A549 treated with CORT108297 at 1 μM for 4 hours (cell line): ENCODE data around the gene HEPACAM2. TPM values are rescaled to one million over a fixed set of nuclear protein-coding genes. Genes with fewer than 3 reads are reported as not detected.

Source experiments
- total RNA-seq: library from RNA; stranded (reverse); fragments of 200-300 nt; extraction: Qiagen RNA extraction; gene quantifications from 5 replicates; pipeline ENCODE4 v1.2.3, GENCODE V29; 2022

The HEPACAM2 gene
- total RNA-seq = not detected in 5 replicates

GRCh38 chr7:93226310-93226709, at the start of gene HEPACAM2:
HEPACAM2 (minus strand) TSS chr7:93226469.

GRCh38 chr7:93231799-93232672, 5.8 kb upstream of the HEPACAM2 start, which contains the start of gene VPS50:
VPS50 (plus strand) TSS chr7:93232366; CDS start chr7:93232468, 102 bp downstream.

GRCh38 chr7:93148144-93148543, 78.1 kb downstream of the HEPACAM2 start, which contains the start of gene SAMD9L:
SAMD9L (minus strand) TSS chr7:93148385; CDS start chr7:93135971, 12,414 bp downstream.

Other genes starting within 250 kb of the HEPACAM2 start
- gene SAMD9, start 108.5 kb downstream of the HEPACAM2 start, total RNA-seq = 3.4 to 7.2 TPM (median 5.9 TPM) in 5 replicates
- 0.49 to 1.0 TPM (median 0.81 TPM) in 5 replicates for gene SAMD9L, start 78.1 kb downstream of the HEPACAM2 start, total RNA-seq
- gene VPS50, start 5.9 kb upstream of the HEPACAM2 start, total RNA-seq = 5.7 to 7.4 TPM (median 6.5 TPM) in 5 replicates